ENCODE data around the gene HSPA14.

- TF ChIP-seq CTCF (IDR thresholded peaks at IDR 0.05) = no peak
- TF ChIP-seq POLR2A (IDR thresholded peaks at IDR 0.05) = no peak
- TF ChIP-seq POLR2AphosphoS5 (IDR thresholded peaks at IDR 0.05) = no peak
Observed at GRCh38 chr10:14909101-14909500, 71.0 kb downstream of the HSPA14 start.
